GM10266 (cell line): ENCODE measurements around the gene CAMK1G.

Experiments used
- DNase-seq: peaks from one replicate; pipeline ENCODE4 v3.0.0; 2012; ENCODE audit errors: extremely low spot score
- CTCF ChIP-seq: IDR thresholded peaks from 2 replicates; pipeline ENCODE4 v1.5.1; 2012; ENCODE audit warnings: mild to moderate bottlenecking, low read depth; ENCODE audit not compliant: control insufficient read depth, insufficient read depth; ENCODE audit errors: missing control alignments

CAMK1G gene

DNA sequence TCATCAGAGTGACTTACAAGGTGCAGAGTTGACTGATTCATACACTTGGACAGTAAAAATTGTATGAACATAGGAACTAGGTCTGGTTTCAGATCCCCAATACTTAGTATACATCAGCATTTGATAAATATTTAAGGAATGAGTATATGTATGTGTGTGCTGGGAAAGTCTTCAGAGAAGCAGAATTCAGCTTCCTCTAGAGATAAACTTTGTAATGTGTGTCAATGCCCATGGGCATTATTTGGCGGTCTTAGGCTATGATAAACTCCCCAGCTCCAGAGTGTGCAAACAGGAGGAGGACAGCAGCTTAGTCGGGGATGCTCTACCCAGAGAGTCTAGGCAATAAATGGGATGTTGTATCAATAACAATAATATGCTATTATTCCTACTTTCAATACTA is 2.9 kb upstream of the CAMK1G start:
- DNase-seq: no peak
- TF ChIP-seq CTCF: no peak

DNA sequence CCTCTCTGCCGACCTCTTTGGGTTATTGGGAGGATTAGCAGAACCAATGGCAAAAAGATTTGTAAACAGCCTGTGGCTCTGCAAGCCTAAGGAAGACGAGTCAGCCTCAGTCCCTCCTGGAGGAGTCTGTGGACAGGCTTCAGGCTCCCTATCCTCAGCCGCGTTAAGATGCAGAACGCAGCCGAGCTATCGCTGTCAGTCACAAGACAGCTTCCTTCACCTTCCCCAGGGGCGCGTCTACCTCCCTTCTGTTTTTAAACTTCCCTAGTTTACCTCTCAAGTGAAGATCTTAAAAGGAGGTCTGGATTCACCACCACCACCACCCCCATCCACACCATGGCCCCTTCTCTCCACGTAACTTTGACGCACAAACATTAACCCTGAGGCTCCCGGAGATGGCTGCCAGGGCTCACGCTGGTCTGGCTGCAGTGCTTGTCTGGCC is 738 bp downstream of the CAMK1G start:
- no peak for DNase-seq
- TF ChIP-seq CTCF: no peak

DNA sequence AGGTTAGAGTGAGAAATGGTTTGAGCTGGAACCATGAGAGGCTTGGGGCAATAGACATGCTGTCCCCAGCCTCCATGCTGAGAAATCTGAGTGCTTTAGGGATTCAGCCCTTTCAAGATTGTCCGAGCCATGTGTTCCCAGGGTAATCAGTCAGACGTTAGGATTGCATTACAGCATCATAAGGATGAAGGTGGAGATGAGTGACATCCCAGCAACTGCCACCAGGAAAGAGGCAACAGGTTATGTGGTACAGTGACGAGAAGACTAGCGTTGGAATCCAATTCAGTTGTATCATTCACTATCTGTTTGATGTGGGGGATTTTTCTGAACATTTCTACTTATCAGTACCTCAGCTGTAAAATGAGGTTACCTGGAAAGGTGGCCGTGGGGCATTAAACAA is 1.7 kb downstream of the CAMK1G start:
- no peak for TF ChIP-seq CTCF

DNA sequence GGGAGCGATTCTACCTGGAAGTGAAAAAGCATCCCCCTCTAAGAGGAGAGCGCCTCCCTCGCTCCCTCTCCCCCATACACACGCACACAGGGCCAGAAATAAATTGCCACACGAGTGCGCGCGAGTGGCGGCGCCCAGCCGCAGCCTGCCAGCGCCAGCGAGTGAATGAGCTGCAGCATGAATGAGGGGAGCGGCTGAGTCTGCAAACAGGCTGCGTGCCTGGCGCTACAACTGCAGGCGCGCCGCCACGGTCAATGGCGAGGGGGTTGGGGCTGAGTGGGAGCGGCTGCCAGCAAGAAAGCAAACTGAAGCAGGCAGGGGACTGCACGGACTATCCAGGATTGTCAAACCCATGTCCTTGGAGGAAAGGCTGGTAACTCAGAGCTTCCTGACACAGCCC is 2.2 kb downstream of the CAMK1G start:
- no peak for DNase-seq
- TF ChIP-seq CTCF: no peak

More for the DNA sequence above, 1.7 kb downstream of the CAMK1G start:
- no peak for DNase-seq

- TF ChIP-seq CTCF: no peak
- no peak for DNase-seq
Measured at GRCh38 chr1:209586221-209586740, 2.8 kb downstream of the CAMK1G start.

- TF ChIP-seq CTCF: no peak
Measured at GRCh38 chr1:209587789-209588188, 4.3 kb downstream of the CAMK1G start.

GRCh38 chr1:209589440-209589839 is 5.9 kb downstream of the CAMK1G start:
- no peak for DNase-seq
- no peak for TF ChIP-seq CTCF

More at GRCh38 chr1:209587789-209588188, 4.3 kb downstream of the CAMK1G start:
- no peak for DNase-seq
